ENCODE data around the gene FOXN3. TPM values are rescaled to one million over a fixed set of nuclear protein-coding genes. Genes with fewer than 3 reads are reported as not detected.

FOXN3 gene
- total RNA-seq, 1 experiment from 2014 or later: 125 TPM

DNA sequence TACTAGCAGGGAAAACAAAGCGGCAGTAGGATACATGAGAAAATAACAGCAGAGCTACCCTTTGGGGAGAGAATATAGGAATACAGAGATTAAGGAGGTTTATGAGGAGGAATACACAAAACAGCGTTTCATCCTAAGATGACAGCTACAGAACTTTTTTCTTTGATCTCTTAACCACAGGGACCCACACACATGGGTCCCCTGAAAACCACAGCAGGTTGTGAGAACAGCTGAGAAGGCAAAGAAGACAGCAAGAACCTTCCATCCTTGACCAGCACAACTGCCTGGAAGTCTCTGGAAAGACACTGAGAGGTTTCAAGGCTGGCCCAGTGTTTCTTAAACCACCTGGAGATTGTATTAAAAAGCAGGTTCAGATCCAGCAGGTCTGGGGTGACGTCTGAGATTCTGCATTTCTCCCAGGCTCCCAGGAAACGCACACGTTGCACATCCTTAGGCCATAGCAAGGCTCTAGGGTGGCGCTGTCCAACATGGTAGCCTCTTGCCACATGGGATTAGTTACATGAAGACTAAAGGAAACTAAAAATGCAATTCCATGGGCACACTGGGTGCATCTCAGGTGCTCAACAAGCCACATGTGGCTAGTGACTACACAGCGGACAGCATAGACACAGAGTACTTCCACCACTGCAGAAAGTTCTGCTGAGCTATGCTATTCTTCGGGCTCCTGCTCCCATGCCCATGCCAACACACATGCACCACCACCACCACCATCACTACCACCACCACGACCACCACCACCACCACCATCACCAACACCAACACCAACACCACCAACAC, 92.3 kb downstream of the FOXN3 start:
- Histone ChIP-seq H3K27ac (ENCODE audit: insufficient read length, low read depth, low read length) (no peak overlapping the region), H3K79me2 (ENCODE audit: insufficient read depth, low read length) (peaks cover 33% of the 10 kb centered on the region; the same call in 1 of the 2 replicates), H3K18ac (ENCODE audit: insufficient read length, low read depth, low read length) (no peak overlapping the region), H3K23ac (ENCODE audit: insufficient read length, low read depth, low read length) (no peak overlapping the region), H3K14ac (ENCODE audit: insufficient read depth, low read length) (no peak overlapping the region), H3K4me2 (ENCODE audit: insufficient read depth, insufficient read length, low read length) (no peak overlapping the region), H2AK5ac (ENCODE audit: insufficient read length, low read length) (no peak overlapping the region), H2BK120ac (ENCODE audit: low read depth, low read length, poor library complexity, severe bottlenecking) (no peak overlapping the region), H3K23me2 (ENCODE audit: insufficient read length, low read depth, low read length, poor library complexity, severe bottlenecking) (no peaks in the 10 kb centered on the region), H2AFZ (ENCODE audit: low read length) (no peak overlapping the region), H3K27me3 (ENCODE audit: insufficient read depth, low read length) (no peaks in the 10 kb centered on the region), H2BK20ac (ENCODE audit: low read depth, low read length, poor library complexity, severe bottlenecking) (no peak overlapping the region), H3K9ac (ENCODE audit: extremely low read depth, insufficient read length, low read length) (no peak overlapping the region), H4K91ac (ENCODE audit: insufficient read length, low read depth, low read length) (no peak overlapping the region), H3T11ph (ENCODE audit: low read length) (no peak overlapping the region), H2BK15ac (ENCODE audit: low read depth, low read length) (no peak overlapping the region), H3K4ac (ENCODE audit: low read depth, low read length) (no peak overlapping the region), H2BK12ac (ENCODE audit: insufficient read length, low read depth, low read length) (no peak overlapping the region), H4K8ac (replicated peaks; ENCODE audit: insufficient read length, low read depth, low read length) (no peak overlapping the region), H3K4me1 (ENCODE audit: insufficient read depth, low read length) (peaks cover 3% of the 10 kb centered on the region; the same call in 1 of the 2 replicates), H3K79me1 (ENCODE audit: insufficient read depth, low read depth, low read length, poor library complexity, severe bottlenecking) (peaks cover 12% of the 10 kb centered on the region), H3K56ac (ENCODE audit: insufficient read length, low read depth, low read length) (no peak overlapping the region), H3K9me3 (ENCODE audit: control insufficient read depth, low read depth, low read length) (peaks cover 3% of the 10 kb centered on the region), H4K20me1 (ENCODE audit: control insufficient read depth, insufficient read depth, insufficient read length) (no peaks in the 10 kb centered on the region), H4K5ac (ENCODE audit: insufficient read length, low read depth, low read length) (no peak overlapping the region), H2BK5ac (ENCODE audit: insufficient read length, low read length) (no peak overlapping the region)
- Mint-ChIP-seq H3K9me3 (peaks cover 10 to 23% of the 10 kb centered on the region in 2 experiments), H3K4me3 (no peak overlapping the region), H3K36me3 (ENCODE audit: insufficient read depth in 1 of 3, low read depth in 3 of 3) (peaks cover 62 to 71% (median 64%) of the 10 kb centered on the region in 3 experiments), H3K27me3 (ENCODE audit: low read depth) (no peaks in the 10 kb centered on the region), H3K4me1 (peaks cover 15 to 23% of the 10 kb centered on the region in 2 experiments; a peak in 3 of 4 replicates), H3K27ac (0 out of 7 replicates have a peak overlapping the region, but pooled peaks of 1 of the 3 experiments have one; percentile 26)
- TF ChIP-seq, protein P1, sequence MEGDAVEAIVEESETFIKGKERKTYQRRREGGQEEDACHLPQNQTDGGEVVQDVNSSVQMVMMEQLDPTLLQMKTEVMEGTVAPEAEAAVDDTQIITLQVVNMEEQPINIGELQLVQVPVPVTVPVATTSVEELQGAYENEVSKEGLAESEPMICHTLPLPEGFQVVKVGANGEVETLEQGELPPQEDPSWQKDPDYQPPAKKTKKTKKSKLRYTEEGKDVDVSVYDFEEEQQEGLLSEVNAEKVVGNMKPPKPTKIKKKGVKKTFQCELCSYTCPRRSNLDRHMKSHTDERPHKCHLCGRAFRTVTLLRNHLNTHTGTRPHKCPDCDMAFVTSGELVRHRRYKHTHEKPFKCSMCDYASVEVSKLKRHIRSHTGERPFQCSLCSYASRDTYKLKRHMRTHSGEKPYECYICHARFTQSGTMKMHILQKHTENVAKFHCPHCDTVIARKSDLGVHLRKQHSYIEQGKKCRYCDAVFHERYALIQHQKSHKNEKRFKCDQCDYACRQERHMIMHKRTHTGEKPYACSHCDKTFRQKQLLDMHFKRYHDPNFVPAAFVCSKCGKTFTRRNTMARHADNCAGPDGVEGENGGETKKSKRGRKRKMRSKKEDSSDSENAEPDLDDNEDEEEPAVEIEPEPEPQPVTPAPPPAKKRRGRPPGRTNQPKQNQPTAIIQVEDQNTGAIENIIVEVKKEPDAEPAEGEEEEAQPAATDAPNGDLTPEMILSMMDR (conservative IDR thresholded peaks at IDR 0.05): no peak
- no CpG with 5 or more reads among the region's 9 CpGs for WGBS (ENCODE audit: extremely low coverage, insufficient read length, low lambda C conversion rate)
- DNase-seq: no peak
